BJ (cell line): ENCODE measurements around the gene STRAP. TPM values are rescaled to one million over a fixed set of nuclear protein-coding genes. Genes with fewer than 3 reads are reported as not detected.

Experiments
- CTCF ChIA-PET: fragments of 350-600 bp; formaldehyde crosslinking; extraction: SDS; loops from one replicate; lab custom pipeline; 2021; ENCODE audit warnings: antibody characterized with exemption, inconsistent platforms; lab: Yijun Ruan, JAX
- POLR2A ChIA-PET: fragments of 300-600 bp; sonication (Branson Sonifier 250); formaldehyde crosslinking; extraction: SDS; loops from one replicate; lab custom pipeline; 2021; ENCODE audit warnings: antibody characterized with exemption; lab: Charles Lee
- DNase-seq: peaks from one replicate; pipeline ENCODE4 v3.0.0-alpha.2; 2011; ENCODE audit warnings: low read depth
- H3K27me3 ChIP-seq: 2 replicates; pipeline ENCODE4 v1.6.0; 2011; ENCODE audit warnings: low read length; ENCODE audit not compliant: control insufficient read depth, insufficient read depth
- H3K36me3 ChIP-seq: 2 replicates; pipeline ENCODE4 v1.5.1; 2011; ENCODE audit warnings: low read length; ENCODE audit not compliant: control insufficient read depth, insufficient read depth
- H3K4me3 ChIP-seq: 2 replicates; pipeline ENCODE4 v1.5.1; 2011; ENCODE audit warnings: low read depth, mild to moderate bottlenecking, control low read depth, low read length
- polyA plus RNA-seq: library from polyadenylated mRNA; depleted of rRNA; stranded (reverse); fragments of >200 nt; gene quantifications from 2 replicates; pipeline ENCODE4 v1.2.3, GENCODE V29; 2011
- TF ChIP-seq, protein P1 (sequence below): IDR thresholded peaks from 2 replicates; pipeline ENCODE4 v1.5.1; 2011; ENCODE audit warnings: low read depth, mild to moderate bottlenecking, control low read depth, inconsistent platforms, low read length, moderate library complexity; ENCODE audit not compliant: insufficient read depth

The STRAP gene
- polyA plus RNA-seq, 1 experiment: 54.1 TPM

DNA sequence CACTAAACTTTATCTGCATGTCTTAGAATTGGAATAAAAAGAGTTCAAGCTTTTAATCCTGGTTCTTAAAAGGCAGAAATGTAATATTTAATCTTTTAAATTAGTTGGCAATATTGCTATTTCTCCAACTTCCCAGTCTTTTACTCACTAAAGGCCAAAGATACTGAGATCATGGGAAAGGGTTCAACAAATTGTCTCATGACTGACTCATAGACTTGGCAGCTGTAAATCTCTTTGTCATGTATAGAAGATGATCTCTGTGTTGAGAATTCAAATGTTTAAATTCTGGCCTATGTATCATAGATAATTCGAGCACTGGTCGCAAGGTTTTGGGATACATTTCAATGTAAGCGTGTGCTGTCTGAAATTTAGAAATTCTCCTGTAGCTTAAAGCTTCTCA, 40.1 kb upstream of the STRAP start:
- Histone ChIP-seq H3K36me3 (no peaks in the 10 kb centered on the region), H3K4me3 (no peak overlapping the region), H3K27me3 (no peaks in the 10 kb centered on the region)
- TF ChIP-seq, protein P1, sequence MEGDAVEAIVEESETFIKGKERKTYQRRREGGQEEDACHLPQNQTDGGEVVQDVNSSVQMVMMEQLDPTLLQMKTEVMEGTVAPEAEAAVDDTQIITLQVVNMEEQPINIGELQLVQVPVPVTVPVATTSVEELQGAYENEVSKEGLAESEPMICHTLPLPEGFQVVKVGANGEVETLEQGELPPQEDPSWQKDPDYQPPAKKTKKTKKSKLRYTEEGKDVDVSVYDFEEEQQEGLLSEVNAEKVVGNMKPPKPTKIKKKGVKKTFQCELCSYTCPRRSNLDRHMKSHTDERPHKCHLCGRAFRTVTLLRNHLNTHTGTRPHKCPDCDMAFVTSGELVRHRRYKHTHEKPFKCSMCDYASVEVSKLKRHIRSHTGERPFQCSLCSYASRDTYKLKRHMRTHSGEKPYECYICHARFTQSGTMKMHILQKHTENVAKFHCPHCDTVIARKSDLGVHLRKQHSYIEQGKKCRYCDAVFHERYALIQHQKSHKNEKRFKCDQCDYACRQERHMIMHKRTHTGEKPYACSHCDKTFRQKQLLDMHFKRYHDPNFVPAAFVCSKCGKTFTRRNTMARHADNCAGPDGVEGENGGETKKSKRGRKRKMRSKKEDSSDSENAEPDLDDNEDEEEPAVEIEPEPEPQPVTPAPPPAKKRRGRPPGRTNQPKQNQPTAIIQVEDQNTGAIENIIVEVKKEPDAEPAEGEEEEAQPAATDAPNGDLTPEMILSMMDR: no peak
- CTCF ChIA-PET: interaction anchor here (0.9 to 1.2 kb wide), 2 partner anchors 15 to 252 kb away, joined by 3 to 5 read pairs; no protein-coding TSS in a partner anchor
- POLR2A ChIA-PET: no interaction called here
- DNase-seq: no peak

GRCh38 chr12:15846887-15847286, 35.3 kb upstream of the STRAP start:
- Histone ChIP-seq H3K27me3 (no peaks in the 10 kb centered on the region), H3K4me3 (no peak overlapping the region), H3K36me3 (no peaks in the 10 kb centered on the region)
- DNase-seq: peak; percentile 57
- ChIA-PET POLR2A (no interaction called here), CTCF (interaction anchor here (0.7 to 4.9 kb wide), 6 partner anchors 9 to 314 kb away, joined by 3 to 24 read pairs (median 4); no protein-coding TSS in a partner anchor)
- TF ChIP-seq, protein P1: no peak

- ChIA-PET POLR2A (no interaction called here), CTCF (interaction anchor here (1.3 to 4.9 kb wide), 3 partner anchors 258 to 316 kb away, joined by 3 to 24 read pairs (median 5); no protein-coding TSS in a partner anchor)
- TF ChIP-seq, protein P1: no peak
- DNase-seq: no peak
- Histone ChIP-seq H3K4me3 (no peak overlapping the region), H3K27me3 (no peaks in the 10 kb centered on the region), H3K36me3 (no peaks in the 10 kb centered on the region)
Observed at GRCh38 chr12:15848606-15849005, 33.6 kb upstream of the STRAP start.

DNA sequence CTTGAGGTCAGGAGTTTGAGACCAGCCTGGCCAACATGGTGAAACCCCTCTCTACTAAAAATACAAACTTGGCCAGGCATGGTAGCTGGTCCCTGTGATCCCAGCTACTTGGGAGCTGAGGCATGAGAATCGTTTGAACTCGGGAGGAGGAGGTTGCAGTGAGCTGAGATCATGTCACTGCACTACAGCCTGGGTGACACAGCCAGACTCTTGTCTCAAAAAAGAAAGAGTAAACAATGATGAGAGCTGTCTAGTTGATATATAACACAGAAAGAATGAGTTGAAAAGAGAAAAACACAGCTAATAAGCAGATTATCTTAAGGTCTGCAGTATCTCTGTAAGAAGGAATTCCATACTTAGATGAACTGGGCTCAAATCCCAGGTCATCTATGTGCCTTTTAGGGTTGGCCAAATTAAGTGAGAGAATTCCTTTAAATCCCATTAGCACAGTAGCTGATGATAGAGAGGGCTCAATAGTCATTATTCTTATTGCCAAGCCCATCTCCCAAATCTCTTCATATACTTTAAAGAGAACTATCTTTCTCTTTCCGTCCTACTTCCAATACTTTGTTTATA, 31.1 kb upstream of the STRAP start:
- TF ChIP-seq, protein P1: no peak
- CTCF ChIA-PET: interaction anchor here (0.8 to 4.9 kb wide), 3 partner anchors 44 to 260 kb away, joined by 3 to 24 read pairs (median 3); no protein-coding TSS in a partner anchor
- POLR2A ChIA-PET: no interaction called here
- Histone ChIP-seq H3K36me3 (no peaks in the 10 kb centered on the region), H3K27me3 (no peaks in the 10 kb centered on the region), H3K4me3 (no peak overlapping the region)
- no peak for DNase-seq

- ChIA-PET POLR2A (no interaction called here), CTCF (interaction anchor here (0.7 to 7.7 kb wide), 2 partner anchors 238 to 263 kb away, joined by 3 to 204 read pairs; no protein-coding TSS in a partner anchor)
- Histone ChIP-seq H3K36me3 (no peaks in the 10 kb centered on the region), H3K27me3 (no peaks in the 10 kb centered on the region), H3K4me3 (no peak overlapping the region)
- DNase-seq: no peak
- TF ChIP-seq, protein P1: no peak
Observed at GRCh38 chr12:15851919-15852318, 30.3 kb upstream of the STRAP start.
